ENCODE measurements around the gene OR8D1.

OR8D1 gene

DNA sequence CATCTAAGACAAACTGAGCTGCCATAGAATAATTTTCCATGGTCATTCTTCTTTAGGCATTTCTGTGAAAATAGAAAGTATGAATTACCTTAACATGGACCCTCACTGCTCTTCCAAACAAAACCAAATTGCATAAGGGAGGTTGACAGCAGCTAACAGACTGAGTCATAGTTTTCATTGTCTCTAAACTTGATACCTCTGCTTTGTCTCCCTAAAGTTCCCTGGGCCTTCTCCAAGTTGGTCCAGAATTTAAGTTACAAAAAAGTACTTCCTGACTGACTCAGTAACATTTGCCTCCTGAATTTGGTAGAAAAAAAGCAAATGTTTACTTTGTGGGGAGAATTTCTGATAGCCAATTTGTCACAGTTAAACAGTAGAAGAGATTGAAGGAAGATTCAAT is 3.0 kb downstream of the OR8D1 start:
- no peak overlapping the region for H3K27ac ChIP-seq
- TF ChIP-seq, protein P1, sequence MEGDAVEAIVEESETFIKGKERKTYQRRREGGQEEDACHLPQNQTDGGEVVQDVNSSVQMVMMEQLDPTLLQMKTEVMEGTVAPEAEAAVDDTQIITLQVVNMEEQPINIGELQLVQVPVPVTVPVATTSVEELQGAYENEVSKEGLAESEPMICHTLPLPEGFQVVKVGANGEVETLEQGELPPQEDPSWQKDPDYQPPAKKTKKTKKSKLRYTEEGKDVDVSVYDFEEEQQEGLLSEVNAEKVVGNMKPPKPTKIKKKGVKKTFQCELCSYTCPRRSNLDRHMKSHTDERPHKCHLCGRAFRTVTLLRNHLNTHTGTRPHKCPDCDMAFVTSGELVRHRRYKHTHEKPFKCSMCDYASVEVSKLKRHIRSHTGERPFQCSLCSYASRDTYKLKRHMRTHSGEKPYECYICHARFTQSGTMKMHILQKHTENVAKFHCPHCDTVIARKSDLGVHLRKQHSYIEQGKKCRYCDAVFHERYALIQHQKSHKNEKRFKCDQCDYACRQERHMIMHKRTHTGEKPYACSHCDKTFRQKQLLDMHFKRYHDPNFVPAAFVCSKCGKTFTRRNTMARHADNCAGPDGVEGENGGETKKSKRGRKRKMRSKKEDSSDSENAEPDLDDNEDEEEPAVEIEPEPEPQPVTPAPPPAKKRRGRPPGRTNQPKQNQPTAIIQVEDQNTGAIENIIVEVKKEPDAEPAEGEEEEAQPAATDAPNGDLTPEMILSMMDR (conservative IDR thresholded peaks at IDR 0.05), result no peak
- no peak for TF ChIP-seq ZFX (IDR thresholded peaks at IDR 0.05)

- H3K27ac ChIP-seq, result no peak overlapping the region
- no peak for TF ChIP-seq ZFX (IDR thresholded peaks at IDR 0.05)
- TF ChIP-seq, protein P1 (conservative IDR thresholded peaks at IDR 0.05), result no peak
Observed at GRCh38 chr11:124307093-124307492, 6.7 kb downstream of the OR8D1 start.

GRCh38 chr11:124302347-124303125 is 11.2 kb downstream of the OR8D1 start:
- no peak overlapping the region for H3K27ac ChIP-seq
- TF ChIP-seq, protein P1 (conservative IDR thresholded peaks at IDR 0.05), result no peak
- no peak for TF ChIP-seq ZFX (IDR thresholded peaks at IDR 0.05)

DNA sequence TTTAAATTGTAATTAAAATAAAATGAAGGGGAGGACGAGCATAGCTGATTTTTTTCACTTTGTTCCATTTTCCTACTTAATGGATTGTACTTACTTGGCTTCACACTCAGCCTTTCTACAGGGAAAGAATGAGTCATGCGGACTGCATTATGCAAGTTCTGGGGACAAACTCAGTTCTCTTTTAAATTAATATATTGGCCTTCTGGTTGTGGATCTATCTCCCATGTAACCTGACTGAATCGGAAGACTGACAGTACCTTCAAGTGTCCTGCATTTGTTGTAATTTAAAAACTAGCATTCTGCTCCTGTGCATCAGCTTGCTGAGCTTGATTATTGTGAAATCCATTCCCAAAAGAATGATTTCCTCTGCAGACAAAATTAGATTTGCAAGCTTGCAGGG is 12.2 kb downstream of the OR8D1 start:
- TF ChIP-seq, protein P1 (conservative IDR thresholded peaks at IDR 0.05), result no peak
- no peak for TF ChIP-seq ZFX (IDR thresholded peaks at IDR 0.05)

DNA sequence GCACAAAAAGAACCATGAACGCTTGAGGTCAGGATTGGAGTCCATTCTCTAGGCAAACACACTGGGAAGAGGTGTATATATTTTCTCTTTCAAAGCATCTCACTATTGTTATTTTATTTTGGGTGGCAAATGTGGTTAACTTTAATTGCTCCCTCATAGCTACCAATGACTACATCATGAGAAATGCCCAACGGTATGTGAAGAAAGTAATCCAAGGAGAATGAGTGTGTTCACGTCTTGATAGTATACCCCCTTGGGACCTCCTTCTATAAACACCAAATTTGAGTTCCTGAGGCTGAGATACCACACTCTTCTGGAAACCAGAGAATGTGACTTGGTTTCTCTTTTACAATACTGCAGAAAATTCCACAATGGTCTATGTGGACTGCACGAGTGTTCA is 15.8 kb downstream of the OR8D1 start:
- TF ChIP-seq, protein P1 (conservative IDR thresholded peaks at IDR 0.05), result no peak
- TF ChIP-seq ZFX (IDR thresholded peaks at IDR 0.05), result no peak
- no peak overlapping the region for H3K27ac ChIP-seq

More for the DNA sequence above, 12.2 kb downstream of the OR8D1 start:
- no peak overlapping the region for H3K27ac ChIP-seq

DNA sequence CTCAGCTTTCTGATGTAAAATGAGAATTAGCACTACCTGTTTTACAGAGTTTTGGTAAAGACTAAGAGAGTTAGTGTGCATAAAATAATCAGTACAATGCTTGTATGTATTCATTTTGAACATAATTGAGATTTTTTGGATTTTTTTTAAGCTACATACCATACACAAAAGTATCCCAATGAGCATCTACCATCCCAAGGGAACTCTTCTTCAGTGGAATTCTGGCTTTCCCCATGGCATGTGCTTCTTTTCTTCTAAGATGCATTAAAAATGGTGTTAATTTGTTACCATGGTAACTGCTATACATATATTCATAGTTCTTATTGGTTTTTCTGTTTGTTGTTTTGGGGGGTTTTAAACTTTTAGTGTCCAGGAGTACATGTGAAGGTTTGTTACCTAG is 17.7 kb downstream of the OR8D1 start:
- TF ChIP-seq, protein P1 (conservative IDR thresholded peaks at IDR 0.05), result no peak
- TF ChIP-seq ZFX (IDR thresholded peaks at IDR 0.05), result no peak
- no peak overlapping the region for H3K27ac ChIP-seq

DNA sequence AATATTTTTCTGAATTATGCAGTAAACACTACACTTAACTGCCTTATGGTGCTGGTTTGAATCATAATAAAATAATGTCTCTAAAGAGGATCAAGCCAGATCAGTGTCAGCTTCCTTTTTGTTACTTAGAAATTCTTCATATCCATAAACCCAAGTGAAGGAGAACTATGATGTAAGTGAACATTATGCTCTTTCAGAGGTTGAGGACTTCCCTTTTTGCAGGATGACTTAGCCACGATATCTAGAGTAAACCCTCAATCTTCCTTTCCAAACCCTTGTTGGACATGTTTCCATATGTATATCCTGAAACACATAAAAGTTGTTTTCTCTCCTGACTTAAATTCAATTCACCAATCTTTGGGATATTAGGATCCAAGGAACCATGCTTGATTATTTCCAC is 19.1 kb downstream of the OR8D1 start:
- no peak for TF ChIP-seq ZFX (IDR thresholded peaks at IDR 0.05)
- TF ChIP-seq, protein P1 (conservative IDR thresholded peaks at IDR 0.05), result no peak
- H3K27ac ChIP-seq, result no peak overlapping the region

All from C4-2B (cell line).